GM21825 (cell line): ENCODE data around the gene RABL2A.
"Not testable (repeated sequence)": the region's sequence is repeated elsewhere in the genome, so short reads cannot be mapped to it uniquely, and the experiment has no call there.

Experiments used
- ATAC-seq: cut with Tn5 transposase; IDR thresholded peaks from one replicate; pipeline ENCODE4 v1.9.1; 2021; ENCODE audit warnings: mild to moderate bottlenecking, moderate library complexity; ENCODE audit not compliant: unreplicated experiment

Gene RABL2A

DNA sequence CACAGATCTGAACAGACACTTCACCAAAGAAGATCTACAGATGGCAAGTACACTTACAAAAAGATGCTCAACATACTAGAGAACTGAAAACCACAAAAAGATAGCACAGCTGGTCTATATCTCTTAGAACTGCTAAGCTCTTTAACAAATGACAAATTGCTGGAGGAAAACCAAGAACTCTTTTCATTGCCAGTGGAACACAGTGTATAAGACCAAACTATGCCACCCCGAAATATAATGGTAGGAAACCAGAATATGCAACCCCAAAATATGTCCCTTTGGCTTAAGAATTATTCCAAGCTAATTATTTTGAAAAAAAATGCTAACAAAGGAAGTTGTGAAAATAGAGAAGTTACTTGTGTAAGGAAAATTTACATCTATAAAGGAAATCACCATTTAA is 21.0 kb upstream of the RABL2A start:
- ATAC-seq: not testable (repeated sequence)

DNA sequence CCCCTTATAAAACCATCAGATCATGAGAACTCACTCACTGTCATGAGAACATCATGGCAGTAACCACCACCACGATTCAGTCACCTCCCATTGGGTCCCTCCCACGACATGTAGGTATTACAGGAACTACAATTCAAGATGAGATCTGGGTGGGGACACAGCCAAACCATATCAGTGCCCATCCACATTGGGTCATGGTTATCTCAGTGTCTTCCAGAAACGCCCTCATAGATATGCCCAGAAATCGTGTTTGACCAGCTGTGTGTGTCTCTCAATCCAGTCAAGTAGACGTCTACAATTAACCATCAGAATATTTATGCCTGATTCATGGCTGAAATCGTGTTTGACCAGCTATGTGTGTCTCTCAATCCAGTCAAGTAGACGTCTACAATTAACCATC is 17.2 kb upstream of the RABL2A start:
- ATAC-seq: not testable (repeated sequence)

DNA sequence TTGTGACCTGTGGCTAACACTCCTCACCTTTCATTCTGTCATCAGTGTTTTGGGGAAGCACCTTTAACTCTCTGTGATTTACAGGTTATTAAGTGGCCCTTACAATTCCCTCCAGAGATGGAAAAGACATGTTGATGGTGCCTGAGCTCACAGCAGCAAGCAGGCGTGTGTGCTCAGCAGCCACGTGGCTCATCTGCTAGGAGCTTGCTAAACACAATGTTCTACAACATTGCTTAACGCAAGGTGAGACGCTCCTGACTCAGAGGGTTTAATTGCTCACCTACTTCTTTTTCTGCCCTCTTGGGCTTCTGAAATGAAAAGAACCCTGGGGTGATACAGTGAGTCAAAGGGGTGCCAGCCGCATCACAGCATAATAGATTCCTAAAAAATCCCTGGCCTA is 6.1 kb upstream of the RABL2A start:
- not testable (repeated sequence) for ATAC-seq

DNA sequence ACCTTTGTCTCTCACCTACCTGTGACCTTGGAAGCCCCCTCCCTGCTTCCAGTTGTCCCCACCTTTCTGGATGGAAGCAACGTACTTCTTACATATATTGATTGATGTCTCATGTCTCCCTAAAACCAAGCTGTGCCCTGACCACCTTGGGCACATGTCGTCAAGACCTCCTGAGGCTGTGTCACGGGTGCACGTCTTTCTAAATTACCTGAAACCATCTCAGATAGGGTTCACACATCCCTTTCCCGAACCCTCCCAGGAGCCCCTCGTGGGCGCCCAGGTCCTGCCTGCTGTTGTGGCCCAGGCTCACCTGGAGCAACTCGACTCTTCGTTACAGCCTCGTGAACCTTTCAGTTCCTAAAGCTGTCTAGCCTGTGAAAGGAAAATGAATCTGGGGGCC is 1.2 kb upstream of the RABL2A start:
- not testable (repeated sequence) for ATAC-seq

DNA sequence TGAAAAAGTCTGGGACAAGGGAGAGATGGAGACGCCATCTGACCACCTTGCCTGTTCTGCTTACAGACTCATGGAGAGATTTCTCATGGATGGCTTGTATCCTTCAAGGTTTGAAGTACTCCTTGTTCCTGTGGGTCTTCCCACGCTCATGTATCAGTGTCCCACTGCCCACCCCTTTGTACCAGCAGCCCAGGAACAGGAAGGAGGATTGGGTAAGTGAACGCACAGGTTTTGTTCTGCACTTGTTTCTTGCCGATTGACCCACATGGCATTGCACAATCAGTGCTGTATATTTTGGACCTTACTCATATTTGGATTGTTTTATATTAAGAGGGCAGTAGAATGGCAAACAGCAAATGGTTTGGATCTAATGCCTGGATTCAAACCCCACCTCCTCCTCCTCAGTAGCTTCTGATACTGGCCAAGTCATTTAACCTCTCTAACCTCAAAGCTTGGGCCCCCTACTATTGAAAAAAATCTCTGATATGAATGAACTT is 5.8 kb downstream of the RABL2A start:
- not testable (repeated sequence) for ATAC-seq

DNA sequence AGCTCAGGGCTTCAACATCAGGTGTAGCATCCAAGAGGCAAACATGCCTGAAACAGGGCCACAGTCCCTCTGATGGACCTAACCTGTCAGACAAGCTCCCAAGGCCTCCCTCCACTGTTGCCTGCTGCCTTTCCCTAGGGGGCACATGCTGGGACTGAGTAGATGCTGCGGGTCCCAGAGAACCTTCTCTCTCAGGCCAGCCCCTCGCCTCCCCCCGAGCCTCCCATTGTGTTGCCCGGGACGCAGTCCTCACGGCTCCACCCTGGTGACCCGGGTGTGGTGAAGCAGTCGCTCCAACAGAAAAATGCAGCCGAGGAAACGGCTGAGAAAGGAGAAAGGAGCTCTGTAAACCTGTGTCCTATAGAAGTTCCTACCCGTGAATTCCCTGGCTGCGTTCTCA is 8.3 kb downstream of the RABL2A start:
- not testable (repeated sequence) for ATAC-seq

DNA sequence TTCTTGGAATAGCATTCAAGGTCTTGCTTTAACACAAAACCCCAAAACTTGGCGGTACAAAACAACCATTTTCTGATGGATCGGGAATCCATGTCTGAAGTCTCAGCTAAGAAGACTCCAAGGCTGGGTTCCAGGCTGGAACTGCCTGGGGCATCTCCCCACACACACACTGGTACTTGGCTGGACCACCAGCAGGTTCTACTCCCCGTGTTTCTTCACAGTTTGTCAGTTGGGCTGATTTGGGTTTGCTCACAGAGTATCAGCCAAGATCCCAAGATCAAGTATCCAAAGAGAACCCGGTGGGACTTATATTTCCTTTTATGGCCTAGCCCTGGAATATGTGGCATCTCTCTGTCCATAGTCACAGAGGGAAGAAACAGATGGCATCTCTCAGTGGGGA is 9.2 kb downstream of the RABL2A start:
- not testable (repeated sequence) for ATAC-seq

DNA sequence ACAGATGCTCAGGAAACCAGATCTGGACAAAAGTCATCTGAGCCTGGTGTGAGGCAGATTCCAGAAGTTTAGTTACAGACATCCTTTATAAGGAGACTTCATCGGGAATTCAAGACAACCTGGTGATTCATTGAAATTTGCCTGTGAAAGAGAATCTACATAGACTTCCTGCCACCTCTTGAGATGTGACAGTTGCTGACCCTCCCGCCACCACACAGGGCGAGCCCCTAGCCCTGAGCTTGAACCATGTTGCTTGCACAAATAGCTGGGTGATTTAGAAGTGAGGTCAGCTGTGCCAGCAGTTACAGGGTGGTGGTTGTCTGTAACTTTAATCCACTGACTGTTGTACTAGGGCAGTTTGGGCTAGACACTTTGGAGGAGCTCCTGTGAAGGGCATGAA is 11.0 kb downstream of the RABL2A start:
- not testable (repeated sequence) for ATAC-seq

DNA sequence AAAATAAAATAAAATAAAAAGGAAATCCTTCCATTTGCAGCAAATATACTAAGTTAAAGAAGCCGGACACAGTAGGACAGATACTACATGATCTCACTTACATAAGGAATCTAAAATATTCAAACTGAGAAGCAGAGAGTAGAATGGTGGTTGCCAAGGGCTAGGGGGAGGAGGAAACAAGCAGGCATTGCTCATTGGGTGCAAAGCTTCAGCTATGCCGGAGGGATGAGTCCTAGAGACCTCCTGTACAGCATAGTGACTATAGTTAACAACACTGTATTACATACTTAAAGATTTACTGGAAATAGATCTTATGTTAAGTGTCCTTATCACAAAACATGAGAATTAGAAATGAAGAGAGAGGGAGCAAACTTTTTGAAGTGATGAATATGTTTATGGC is 19.2 kb downstream of the RABL2A start:
- ATAC-seq: not testable (repeated sequence)

DNA sequence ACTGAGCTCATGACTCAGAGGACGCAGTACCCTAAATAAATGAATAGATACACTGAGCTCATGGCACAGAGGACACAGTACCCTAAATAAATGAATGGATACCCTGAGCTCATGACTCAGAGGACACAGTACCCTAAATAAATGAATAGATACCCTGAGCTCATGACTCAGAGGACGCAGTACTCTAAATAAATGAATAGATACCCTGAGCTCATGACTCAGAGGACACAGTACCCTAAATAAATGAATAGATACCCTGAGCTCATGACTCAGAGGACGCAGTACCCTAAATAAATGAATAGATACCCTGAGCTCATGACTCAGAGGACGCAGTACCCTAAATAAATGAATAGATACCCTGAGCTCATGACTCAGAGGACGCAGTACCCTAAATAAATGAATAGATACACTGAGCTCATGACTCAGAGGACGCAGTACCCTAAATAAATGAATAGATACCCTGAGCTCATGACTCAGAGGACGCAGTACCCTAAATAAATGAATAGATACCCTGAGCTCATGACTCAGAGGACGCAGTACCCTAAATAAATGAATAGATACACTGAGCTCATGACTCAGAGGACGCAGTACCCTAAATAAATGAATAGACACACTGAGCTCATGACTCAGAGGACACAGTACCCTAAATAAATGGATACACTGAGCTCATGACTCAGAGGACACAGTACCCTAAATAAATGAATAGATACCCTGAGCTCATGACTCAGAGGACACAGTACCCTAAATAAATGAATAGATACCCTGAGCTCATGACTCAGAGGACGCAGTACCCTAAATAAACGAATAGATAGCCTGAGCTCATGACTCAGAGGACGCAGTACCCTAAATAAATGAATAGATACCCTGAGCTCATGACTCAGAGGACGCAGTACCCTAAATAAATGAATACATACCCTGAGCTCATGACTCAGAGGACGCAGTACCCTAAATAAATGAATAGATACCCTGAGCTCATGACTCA is 24.1 kb downstream of the RABL2A start:
- ATAC-seq: not testable (repeated sequence)

DNA sequence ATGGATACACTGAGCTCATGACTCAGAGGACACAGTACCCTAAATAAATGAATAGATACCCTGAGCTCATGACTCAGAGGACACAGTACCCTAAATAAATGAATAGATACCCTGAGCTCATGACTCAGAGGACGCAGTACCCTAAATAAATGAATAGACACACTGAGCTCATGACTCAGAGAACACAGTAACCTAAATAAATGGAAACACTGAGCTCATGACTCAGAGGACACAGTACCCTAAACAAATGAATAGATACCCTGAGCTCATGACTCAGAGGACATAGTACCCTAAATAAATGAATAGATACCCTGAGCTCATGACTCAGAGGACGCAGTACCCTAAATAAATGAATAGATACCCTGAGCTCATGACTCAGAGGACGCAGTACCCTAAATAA is 25.5 kb downstream of the RABL2A start:
- ATAC-seq: not testable (repeated sequence)

DNA sequence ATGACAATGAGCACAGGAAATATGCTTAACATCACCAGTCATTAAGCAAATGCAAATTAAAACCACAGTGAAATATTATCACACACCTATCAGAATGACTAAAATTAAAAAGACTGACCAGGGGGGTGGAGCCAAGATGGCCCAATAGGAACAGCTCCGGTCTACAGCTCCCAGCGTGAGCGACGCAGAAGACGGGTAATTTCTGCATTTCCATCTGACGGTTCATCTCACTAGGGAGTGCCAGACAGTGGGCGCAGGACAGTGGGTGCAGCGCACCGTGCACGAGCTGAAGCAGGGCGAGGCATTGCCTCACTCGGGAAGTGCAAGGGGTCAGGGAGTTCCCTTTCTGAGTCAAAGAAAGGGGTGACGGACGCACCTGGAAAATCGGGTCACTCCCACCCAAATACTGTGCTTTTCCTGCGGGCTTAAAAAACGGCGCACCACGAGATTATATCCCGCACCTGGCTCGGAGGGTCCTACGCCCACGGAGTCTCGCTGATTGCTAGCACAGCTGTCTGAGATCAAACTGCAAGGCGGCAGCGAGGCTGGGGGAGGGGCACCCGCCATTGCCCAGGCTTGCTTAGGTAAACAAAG is 29.1 kb downstream of the RABL2A start:
- ATAC-seq: not testable (repeated sequence)

DNA sequence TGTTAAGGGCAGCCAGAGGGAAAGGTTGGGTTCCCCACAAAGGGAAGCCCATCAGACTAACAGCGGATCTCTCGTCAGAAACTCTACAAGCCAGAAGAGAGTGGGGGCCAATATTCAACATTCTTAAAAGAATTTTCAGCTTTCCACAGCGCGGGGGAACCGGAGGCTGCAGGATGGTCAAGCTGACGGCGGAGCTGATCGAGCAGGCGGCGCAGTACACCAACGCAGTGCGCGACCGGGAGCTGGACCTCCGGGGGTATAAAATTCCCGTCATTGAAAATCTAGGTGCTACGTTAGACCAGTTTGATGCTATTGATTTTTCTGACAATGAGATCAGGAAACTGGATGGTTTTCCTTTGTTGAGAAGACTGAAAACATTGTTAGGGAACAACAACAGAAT is 30.7 kb downstream of the RABL2A start:
- ATAC-seq: not testable (repeated sequence)

DNA sequence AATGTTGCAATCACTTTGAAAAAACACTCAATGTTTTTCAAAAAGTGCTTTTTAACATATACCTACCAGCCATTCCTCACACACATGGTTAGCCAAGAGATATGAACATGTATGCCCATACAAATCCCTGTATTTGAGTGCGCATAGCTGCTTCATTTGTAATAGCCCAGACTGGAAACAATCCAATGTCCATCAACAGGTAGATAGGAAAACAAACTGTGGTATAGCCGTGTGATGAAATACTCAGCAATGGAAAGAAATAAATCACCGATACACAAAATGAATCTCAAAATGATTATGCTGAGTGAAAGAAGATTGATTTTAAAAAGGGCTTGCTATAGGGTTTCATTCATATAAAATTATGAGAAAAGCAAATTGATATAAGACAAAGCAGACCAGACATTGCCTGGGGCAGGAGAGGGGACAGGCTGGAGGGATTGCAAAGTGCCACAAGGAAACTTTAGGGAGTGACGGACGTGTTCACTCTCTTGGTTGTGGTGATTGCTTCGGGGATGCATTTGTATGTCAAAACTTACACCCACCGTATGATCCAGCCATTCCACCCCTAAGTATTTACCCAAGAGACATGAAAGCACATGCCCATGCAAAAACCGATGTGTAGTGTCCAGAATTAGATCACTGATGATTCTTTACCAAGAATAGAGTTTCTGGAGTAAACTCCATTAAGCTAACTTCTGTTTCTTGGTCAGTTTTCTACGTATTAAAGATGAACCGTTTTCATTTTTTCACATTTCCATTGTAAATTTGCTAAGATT is 36.4 kb downstream of the RABL2A start:
- ATAC-seq: not testable (repeated sequence)

DNA sequence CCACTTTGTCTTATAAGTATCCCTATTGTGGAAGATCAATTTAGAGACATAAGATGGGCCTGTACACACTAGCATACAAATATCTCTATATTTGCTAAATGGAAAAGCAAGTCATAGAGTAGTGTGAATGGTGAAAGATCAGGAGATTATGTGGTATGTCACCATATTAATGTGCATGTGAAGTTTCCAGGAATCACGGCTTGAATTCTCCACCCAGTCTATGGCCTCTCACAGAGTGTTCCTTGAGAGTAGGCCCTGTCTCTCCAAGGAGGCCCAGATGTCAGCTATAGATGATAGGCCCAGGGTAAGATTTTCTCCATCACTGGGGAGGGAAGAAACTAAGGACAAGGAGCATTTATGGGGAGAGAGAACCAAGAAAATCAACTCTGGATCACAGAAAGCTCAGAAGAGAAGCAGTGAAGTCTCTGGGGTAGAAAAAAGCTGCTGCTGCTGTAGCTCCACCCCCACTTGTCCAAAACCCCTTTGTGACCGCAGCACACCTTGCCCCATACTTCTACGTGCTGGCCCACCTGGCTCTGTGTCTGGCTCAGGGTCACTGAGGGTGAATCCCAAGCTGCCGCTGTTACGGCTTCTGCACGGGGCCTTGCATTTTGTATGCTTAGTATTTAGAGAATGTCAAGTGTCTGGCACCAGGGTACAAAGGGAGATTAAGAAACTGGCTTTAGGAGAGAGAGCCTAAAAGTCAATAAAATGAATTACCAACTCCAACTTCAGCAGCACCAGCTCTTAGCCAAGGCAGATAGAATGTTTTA is 37.9 kb downstream of the RABL2A start:
- not testable (repeated sequence) for ATAC-seq

DNA sequence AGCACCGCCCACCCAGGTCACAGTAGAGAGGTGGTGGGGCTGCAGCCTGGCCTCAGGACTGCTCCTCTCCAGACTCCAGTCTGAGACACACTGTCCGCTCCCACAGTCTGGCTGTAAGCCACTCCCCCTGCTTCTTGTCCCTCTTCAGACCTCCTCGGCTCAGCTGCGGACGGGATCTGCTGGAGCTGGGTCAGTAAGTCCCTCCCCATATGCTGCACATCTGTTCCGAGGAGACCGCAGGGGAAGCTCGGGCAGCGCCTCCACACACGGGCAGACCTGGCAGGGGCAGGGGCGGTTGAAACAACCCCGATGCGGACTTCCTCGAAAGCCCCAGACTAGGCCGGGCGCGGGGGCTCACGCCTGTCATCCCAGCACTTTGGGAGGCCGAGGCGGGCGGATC is 41.9 kb downstream of the RABL2A start:
- ATAC-seq: not testable (repeated sequence)

DNA sequence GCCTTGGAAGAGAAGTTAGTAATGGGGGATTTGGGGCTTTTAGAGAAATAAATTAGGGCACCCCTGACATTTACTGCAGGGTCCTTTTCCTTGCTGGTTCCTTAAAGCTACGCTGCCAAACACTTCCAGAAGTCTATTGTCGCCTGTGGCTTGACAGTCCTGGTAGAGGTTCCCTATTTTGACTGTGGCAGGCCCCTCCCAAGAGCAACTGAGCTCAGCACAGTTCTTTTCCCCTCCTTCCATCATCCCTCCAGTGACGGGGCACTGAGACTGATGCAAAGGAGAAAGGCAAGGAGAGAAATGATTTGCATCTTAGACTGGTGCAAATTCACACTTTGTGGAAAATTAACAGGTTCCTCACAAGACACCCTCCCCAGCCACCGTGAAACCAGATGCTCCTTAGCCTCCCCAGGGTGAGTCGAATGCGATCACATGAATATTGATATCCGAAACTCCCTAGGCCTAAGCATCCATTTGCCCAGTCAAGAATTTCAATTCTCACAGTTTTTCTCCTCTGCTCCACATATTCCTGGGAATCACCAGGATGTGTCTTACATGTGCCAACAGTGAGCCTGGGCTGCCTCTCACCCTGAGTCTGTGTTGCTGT is 45.4 kb downstream of the RABL2A start:
- no peak for ATAC-seq

DNA sequence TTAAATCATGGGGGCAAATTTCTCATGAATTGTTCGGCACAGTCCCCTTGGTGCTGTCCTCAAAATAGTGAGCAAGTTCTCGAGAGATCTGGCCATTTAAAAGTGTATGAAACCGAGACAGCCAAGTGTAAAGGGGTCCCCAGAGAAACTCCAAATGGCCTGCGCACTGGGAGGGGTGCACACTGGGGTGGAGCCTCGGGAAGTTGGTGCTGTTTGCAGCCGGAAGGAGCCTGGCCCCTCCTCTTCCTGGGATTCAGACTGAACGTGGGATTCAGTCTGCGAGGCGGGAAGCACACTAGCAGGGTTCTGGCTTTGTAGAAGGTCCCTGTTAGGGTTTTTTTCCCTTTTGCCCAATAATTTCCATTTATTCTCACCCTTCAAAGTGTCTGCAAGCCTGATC is 48.8 kb downstream of the RABL2A start:
- ATAC-seq: no peak

DNA sequence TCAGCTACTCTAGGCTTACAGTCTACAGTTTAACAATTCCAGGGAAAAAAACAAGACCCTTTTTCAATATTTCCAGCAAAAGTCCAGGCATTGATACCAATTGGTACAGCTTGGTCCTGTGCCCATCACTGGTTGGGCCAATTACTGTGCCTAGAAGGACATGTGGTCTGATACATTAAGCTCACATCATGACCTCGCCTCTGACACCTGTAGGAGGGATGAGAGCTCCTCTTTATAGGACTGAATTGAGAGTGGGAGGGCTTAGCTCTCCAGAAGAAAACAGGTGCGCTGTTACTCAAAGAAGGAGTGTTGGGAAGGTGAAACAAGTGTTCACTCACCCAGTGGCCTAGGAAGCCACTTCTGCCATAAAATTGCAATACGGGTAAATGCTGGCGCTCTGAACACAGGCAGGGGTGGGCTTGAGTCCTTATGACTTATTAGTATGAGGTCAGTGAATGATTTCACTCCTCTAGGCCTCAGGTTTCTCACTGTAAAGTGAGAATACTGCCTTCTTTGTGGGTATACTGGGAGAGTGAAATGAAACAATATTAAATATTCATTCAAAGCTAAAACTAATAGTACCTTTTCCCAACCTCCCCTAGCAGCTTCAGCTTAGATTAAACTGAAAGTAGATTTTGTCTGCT is 49.7 kb downstream of the RABL2A start:
- ATAC-seq: no peak
